Glomerular visceral epithelial cell (primary cell): ENCODE data around the gene TRAPPC3.
A peak's percentile ranks its signal among the peaks of the same experiment; 100 is the strongest.

Experiments
- DNase-seq: peaks from one replicate; pipeline ENCODE4 v3.0.0-alpha.2; 2016; ENCODE audit errors: extremely low spot score

Gene TRAPPC3

GRCh38 chr1:36154335-36154734 is 5.0 kb upstream of the TRAPPC3 start:
- no peak for DNase-seq

GRCh38 chr1:36153476-36153875 is 4.2 kb upstream of the TRAPPC3 start:
- DNase-seq, result no peak

GRCh38 chr1:36151845-36152203 is 2.5 kb upstream of the TRAPPC3 start:
- no peak for DNase-seq

GRCh38 chr1:36151134-36151844 is 2.0 kb upstream of the TRAPPC3 start:
- no peak for DNase-seq

GRCh38 chr1:36150296-36151133 is 1.2 kb upstream of the TRAPPC3 start:
- peak; percentile 97 for DNase-seq

GRCh38 chr1:36149973-36150295 is 648 bp upstream of the TRAPPC3 start:
- no peak for DNase-seq

GRCh38 chr1:36148821-36149236 is 457 bp downstream of the TRAPPC3 start:
- no peak for DNase-seq

- no peak for DNase-seq
Observed at GRCh38 chr1:36144413-36144812, 4.9 kb downstream of the TRAPPC3 start.

GRCh38 chr1:36143424-36143823 is 5.9 kb downstream of the TRAPPC3 start:
- no peak for DNase-seq

- DNase-seq, result no peak
Observed at GRCh38 chr1:36142121-36142520, 7.2 kb downstream of the TRAPPC3 start.

- DNase-seq, result no peak
Observed at GRCh38 chr1:36139521-36139920, 9.8 kb downstream of the TRAPPC3 start.

- no peak for DNase-seq
Observed at GRCh38 chr1:36137776-36138175, 11.5 kb downstream of the TRAPPC3 start.

GRCh38 chr1:36137226-36137625 is 12.1 kb downstream of the TRAPPC3 start:
- DNase-seq, result no peak

GRCh38 chr1:36136535-36136934 is 12.8 kb downstream of the TRAPPC3 start:
- peak; percentile 58 for DNase-seq

- no peak for DNase-seq
Observed at GRCh38 chr1:36135796-36136195, 13.5 kb downstream of the TRAPPC3 start.

GRCh38 chr1:36135330-36135667 is 14.0 kb downstream of the TRAPPC3 start:
- no peak for DNase-seq

- peak; percentile 70 for DNase-seq
Observed at GRCh38 chr1:36134505-36135329, 14.6 kb downstream of the TRAPPC3 start.

GRCh38 chr1:36134031-36134430 is 15.3 kb downstream of the TRAPPC3 start:
- DNase-seq, result no peak

- DNase-seq, result peak; percentile 96
Observed at GRCh38 chr1:36133484-36133883, 15.8 kb downstream of the TRAPPC3 start.

GRCh38 chr1:36132029-36132428 is 17.3 kb downstream of the TRAPPC3 start:
- no peak for DNase-seq

- DNase-seq, result no peak
Observed at GRCh38 chr1:36128905-36129206, 20.4 kb downstream of the TRAPPC3 start.

- DNase-seq, result peak; percentile 87
Observed at GRCh38 chr1:36128126-36128904, 21.0 kb downstream of the TRAPPC3 start.
